GM21447 (cell line): ENCODE measurements around the gene KRTAP5-2.

Source experiments
- ATAC-seq: cut with Tn5 transposase; IDR thresholded peaks from one replicate; pipeline ENCODE4 v1.9.1; 2021; ENCODE audit not compliant: unreplicated experiment

Gene KRTAP5-2

DNA sequence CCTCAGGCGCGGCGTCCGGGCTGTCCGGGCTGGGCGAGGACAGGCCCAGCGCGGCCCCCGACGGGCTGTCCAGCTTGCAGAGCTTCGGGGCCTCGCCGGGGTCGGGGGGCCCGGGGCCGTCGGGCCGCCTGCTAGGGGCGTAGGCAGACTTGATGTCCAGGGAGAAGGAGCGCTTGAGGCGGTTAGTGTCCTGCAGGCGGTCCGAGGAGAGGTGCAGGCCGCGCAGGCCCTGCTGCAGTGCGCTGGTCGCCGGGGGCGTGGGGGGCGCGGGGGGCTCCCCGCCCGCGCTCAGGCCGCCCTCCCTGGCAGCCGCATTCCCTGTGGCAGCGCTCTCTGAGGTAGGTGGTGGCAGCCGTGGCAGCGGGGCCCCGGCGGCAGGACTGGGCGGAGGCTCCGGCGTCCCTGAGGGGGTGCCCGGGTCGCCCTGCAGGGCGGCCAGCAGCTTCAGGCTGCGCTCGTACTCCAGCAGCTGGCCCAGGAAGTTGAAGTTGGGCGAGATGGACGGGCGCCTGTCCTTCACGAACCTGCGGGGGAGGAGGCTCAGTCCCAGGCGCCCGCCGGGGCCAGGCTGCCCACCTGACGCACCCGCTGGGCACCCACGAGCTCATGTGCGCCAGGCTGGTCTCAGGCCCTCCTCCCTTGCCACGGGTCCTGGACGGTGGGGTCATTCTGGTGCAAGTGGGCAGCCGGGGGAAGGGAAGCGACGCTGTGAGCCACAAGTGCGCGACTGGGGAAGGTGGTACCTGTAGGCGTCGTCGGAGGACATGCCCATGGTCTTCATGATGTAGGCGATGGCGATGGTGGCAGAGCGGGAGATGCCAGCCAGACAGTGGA is 40.8 kb downstream of the KRTAP5-2 start:
- no peak for ATAC-seq

DNA sequence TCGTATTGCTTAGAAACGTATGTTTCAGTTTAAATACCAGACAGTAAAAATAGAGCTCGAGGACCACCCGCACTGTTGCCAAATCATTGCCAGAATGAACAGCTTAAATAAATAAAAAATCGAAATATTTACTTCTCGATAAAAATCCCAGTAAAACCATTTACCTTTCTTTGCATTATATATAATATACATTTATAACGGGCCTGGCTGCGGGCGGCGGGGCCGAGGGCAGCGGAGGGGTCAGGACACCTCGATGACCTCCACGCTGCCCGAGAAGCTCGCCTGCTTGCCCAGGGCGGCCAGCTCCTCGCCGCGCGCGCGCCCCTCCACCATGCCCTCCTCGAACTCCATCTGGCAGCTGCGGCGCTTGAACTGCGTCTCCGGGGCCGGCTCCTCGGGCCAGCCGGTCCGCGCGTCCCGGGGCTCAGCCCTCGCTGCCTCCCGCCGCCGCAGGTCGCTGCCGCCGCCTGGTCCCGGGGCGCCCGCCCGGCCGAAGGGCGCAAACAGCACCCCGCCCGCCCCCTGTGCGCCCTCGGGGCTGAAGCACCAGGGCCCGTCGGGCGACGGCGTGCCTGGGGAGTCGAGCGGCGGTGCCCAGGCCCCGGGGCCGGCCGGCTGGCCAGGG is 41.7 kb downstream of the KRTAP5-2 start:
- no peak for ATAC-seq

DNA sequence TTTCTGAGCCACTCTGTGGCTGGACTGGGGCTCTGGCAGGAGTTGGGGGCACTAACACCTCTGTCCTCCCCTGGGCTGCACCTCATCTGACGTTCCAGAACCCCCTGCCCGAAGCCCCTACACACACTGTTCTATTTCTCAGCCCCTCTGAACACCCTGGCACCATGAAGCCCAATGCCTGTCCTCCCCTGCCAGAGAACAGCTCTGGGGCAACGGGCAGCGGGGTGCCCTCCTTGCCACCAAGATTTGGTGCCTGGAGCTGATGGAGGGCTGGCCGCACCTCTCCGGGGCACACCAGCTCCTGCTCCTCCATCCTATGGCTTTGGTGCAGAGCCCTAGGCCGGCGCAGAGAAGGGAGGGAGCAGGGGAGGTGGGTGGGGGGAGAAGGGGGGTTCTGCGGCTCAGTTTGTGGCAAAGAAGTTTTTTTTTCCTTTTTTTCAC is 42.4 kb downstream of the KRTAP5-2 start:
- ATAC-seq = no peak

DNA sequence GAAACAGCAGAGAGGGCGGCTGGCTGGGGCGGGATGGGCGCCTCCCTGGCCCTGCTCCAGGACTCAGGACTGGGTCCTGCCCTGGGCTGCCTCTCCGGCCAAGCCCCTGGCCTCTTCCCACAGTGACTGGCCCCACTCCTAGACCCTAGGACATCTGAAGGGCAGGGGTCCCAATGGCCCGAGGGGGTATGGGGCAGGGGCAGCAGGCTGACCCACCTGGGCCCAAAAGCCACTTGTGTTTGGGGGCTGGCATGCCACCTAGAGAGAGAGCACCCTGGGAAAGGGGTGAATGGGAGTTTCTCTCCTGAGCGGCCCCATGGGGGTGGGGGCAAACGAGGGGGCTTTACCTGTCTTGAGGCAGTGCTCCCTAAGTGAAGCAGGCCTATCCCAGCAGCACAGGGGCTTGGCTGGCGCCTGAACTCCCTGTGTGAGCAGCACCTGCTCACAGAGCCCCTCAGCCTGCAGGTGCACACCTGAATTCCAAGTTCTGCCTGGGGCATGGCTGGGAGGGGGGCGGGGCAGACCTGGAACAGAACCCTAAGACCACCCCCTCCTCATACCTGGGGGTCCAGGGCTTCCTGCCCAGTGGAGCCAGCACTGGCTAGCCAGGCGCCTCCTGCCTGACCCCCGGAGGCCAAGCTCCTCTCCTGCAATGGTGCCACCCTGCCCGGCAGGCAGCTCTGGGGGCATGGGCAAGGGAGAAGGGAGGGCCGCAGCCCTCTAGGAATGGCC is 42.9 kb downstream of the KRTAP5-2 start:
- no peak for ATAC-seq

DNA sequence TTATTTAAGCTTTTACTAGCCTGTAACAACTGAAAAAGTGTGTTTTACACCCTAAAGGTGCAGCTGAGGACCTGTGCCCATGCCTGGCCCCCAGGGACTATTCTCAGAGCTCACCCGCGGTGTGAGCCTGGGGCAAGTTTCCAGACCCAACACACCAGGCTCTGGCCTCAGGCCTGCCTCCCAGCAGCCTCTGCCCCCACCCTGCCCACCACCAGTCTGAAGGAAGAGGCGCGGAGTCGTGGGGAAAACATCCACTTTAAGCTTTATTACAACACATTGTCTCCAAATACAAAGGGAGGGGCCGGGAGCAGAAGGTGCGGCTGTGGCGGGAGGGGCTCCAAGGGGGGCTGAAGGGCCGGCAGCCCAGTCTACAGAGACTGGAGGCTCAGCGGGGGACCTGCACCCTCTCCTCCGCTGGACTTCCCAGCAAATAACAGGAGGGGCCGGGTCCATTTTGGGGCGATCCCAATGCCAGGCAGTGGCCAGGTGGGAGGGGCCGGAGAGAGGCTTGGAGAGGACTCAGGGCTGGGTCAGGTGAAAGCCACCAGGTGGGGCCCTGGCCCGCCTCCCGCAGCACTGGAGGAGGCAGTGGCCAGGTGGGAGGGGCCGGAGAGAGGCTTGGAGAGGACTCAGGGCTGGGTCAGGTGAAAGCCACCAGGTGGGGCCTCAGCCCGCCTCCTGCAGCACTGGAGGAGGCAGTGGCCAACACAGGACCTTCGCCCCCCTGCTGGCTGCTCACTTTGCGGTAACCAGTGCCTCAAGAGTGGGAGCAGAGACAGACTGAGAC is 44.1 kb downstream of the KRTAP5-2 start:
- ATAC-seq = no peak

DNA sequence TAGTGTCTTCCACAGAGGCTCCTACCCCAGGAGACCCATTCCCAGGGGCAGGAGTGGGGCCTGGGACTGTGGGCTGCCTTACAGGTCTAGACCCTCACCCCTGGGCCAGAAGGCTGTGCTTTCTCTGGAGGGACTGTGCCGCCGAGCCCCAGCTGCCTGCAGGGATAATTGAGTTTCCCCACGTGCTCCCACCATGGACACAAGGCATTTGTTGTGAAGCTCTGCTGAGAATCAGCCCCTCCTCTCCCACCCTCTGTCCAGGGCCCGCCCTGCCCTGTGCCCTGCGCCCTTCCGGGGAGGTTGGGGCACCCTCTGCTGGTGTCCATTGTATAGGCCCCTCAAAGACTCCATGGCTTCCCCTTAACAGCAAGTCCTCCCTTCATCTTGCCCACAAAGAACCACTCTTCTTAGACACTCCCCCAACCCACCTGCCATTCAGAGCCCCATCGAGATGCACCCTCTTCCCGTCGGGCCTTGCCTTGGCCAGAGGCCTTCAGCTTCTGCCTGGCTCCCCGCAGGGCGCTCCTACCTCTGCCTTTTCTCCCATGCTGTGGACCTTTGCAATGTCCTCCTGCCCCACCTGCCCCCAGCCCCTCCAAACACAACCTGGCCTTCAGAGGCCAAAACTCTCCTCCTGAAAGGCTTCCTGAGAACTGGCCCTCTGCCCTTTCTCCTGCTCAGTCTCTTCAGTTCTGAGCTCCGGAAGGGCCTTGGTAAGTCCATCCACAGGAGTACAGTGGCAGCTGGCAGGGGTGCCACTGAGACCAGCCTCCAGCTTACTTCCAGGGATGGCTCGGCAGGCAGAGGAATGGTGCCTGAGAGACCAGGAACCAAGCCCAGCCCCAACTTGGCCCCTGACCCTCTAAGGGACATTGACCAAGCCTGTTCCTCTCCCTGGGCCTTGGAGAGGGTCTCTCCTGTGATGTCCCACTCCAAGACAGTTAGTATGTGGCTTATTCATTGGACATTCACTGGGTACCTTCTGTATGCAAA is 48.5 kb downstream of the KRTAP5-2 start:
- no peak for ATAC-seq

DNA sequence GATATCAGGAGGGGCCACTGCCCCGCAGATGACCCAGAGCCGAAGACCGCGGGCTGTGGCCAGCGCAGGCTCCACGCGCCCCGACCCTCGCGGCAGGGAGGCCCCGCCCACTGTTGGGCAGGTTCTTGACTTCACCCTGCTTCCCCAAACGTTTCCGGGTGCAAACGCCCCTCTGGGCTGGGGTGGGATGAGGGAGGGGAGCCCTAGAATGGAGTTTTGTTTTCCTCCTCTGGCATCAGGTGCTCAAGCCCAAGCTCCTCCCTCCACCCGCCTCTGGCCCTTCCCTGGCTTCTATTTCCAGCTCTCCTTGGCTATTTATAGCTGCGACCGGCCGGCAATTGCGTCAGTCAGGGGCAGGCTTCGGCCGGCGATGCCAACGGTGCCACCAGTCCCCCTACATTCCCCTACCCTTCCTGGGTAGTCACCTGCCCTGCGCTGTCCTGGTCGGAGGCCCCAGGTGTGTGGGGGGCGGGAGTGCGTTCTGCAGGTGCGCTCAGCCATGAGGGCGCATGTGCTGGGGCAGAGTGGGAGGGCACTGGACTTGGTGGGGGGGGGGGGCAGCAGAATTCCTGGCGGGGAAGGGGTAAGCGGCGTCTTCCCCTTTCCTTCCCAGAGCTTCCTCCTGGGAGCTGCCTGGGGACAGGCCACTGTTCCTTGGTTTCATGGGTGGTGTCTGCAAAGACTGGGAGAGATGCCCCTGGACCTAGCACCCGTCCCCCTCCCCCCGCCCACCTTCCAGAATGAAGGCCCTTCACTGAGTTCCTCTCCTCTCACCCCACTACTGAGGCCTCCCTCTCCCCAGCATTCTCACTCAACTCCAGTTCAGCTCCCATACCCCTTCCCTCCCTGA is 49.6 kb downstream of the KRTAP5-2 start:
- no peak for ATAC-seq

DNA sequence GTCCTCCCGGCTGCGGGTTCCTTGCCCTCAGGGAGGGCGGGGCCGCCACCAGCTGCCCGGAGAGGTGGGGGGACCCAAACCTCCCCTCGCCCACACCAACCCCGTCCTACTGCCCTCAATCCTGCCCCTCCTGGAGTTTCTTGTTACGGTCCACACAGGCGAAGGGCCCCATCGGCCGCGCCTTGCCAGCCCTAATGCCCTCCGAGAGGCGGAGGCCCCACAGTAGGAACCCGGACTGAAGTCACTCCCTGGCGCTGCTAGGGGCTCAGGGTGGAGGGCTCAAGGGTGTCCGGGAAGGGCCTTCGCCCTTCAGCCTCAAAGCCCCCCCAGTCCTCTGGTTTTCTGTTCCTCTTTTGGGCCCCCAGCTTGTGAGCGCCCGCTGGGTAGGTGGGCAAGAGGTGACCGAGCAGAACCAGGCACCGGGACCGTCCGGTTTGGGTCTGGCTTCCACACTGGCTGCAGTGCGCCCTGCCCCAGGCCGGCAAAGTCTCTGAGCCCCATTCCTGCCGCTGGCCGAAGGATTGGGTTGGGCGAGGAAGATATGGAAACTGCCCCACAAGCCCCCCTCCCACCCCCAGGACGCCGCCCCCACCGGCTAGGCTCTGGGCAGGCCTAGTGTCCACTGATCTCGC is 50.5 kb downstream of the KRTAP5-2 start:
- ATAC-seq = no peak
